Left ventricle myocardium inferior (tissue), 1 donor: ENCODE data around the gene PSMB11. TPM values are rescaled to one million over a fixed set of nuclear protein-coding genes. Genes with fewer than 3 reads are reported as not detected.
A peak's percentile ranks its signal among the peaks of the same experiment; 100 is the strongest.

Source experiments
- DNase-seq: peaks from one replicate; pipeline ENCODE4 v3.0.0-alpha.2; 2020
- H3K27ac ChIP-seq: fragments of 200-600 bp; replicated peaks from 2 replicates; pipeline ENCODE4 v1.8.0; 2021
- H3K27me3 ChIP-seq: fragments of 200-600 bp; 2 replicates; pipeline ENCODE4 v1.8.0; 2021; ENCODE audit warnings: low read depth
- H3K36me3 ChIP-seq: fragments of 200-600 bp; 2 replicates; pipeline ENCODE4 v1.8.0; 2021
- H3K4me1 ChIP-seq: fragments of 200-600 bp; 2 replicates; pipeline ENCODE4 v1.8.0; 2021
- H3K4me3 ChIP-seq: fragments of 200-600 bp; 2 replicates; pipeline ENCODE4 v1.8.0; 2021; ENCODE audit warnings: mild to moderate bottlenecking, moderate library complexity
- H3K9me3 ChIP-seq: fragments of 200-600 bp; replicated peaks from 2 replicates; pipeline ENCODE4 v1.8.0; 2021
- CTCF ChIP-seq: fragments of 200-600 bp; IDR thresholded peaks from 2 replicates; pipeline ENCODE4 v1.8.0; 2021; ENCODE audit warnings: antibody characterized with exemption, mild to moderate bottlenecking, borderline replicate concordance
- intact Hi-C: fragments of 100-400 bp; cut with micrococcal nuclease; formaldehyde crosslinking; loops from one replicate; pipeline ENCODE4 v1.11.0; 2022
- total RNA-seq: library from RNA; stranded (reverse); fragmentation: NEBNext Ultra II Directional; extraction: Animal tissue kit (Norgen Biotek cat#: 25700); gene quantifications from one replicate; pipeline ENCODE4 v1.2.1, GENCODE V29; 2021
- donor health status: DM: no; HTN: yes; CAD: no; lungs with severe emphysema.

PSMB11 gene
- total RNA-seq, 1 donor from 2014 or later, result not detected

GRCh38 chr14:23056956-23057756 lies 15.1 kb downstream of the PSMB11 start, which contains the start of gene CDH24:
Gene CDH24, minus strand, starts transcription at chr14:23057520. Its CDS starts 1,787 bp downstream, at chr14:23055733.
- H3K36me3 ChIP-seq, result peaks cover 38% of the 10 kb centered on the region
- intact Hi-C loops, result loop anchor here (5.0 kb wide), 1 partner anchor 70 kb away; no protein-coding TSS in a partner anchor
- TF ChIP-seq CTCF, result no peak
- H3K9me3 ChIP-seq, result no peaks in the 10 kb centered on the region
- DNase-seq, result peak; percentile 75
- H3K27ac ChIP-seq, result peak within 1 kb of the TSS; percentile 80
- H3K27me3 ChIP-seq, result no peaks in the 10 kb centered on the region
- H3K4me1 ChIP-seq, result peaks cover 34% of the 10 kb centered on the region
- H3K4me3 ChIP-seq, result peak within 1 kb of the TSS; percentile 84

- peaks cover 46% of the 10 kb centered on the region for H3K36me3 ChIP-seq
- intact Hi-C loops, result loop anchor here (5.0 kb wide), 1 partner anchor 71 kb away; no protein-coding TSS in a partner anchor
- H3K4me1 ChIP-seq, result peaks cover 42% of the 10 kb centered on the region
- no peaks in the 10 kb centered on the region for H3K27me3 ChIP-seq
- no peaks in the 10 kb centered on the region for H3K9me3 ChIP-seq
- DNase-seq, result peak; percentile 86
- H3K4me3 ChIP-seq, result peak overlapping the region; percentile 84
- peak overlapping the region; percentile 80 for H3K27ac ChIP-seq
- peak; percentile 97 for TF ChIP-seq CTCF
Measured at GRCh38 chr14:23057757-23058653, 16.0 kb downstream of the PSMB11 start.

GRCh38 chr14:23058654-23059504 lies 16.9 kb downstream of the PSMB11 start:
- no peak for TF ChIP-seq CTCF
- Histone ChIP-seq H3K27me3 (no peaks in the 10 kb centered on the region), H3K36me3 (peaks cover 55% of the 10 kb centered on the region), H3K4me1 (peaks cover 42% of the 10 kb centered on the region), H3K4me3 (no peak overlapping the region), H3K9me3 (no peaks in the 10 kb centered on the region), H3K27ac (peak overlapping the region; percentile 80)
- intact Hi-C loops, result loop anchor here (5.0 kb wide), 1 partner anchor 72 kb away; no protein-coding TSS in a partner anchor
- DNase-seq, result no peak

- Histone ChIP-seq H3K4me3 (no peak overlapping the region), H3K36me3 (peaks cover 73% of the 10 kb centered on the region), H3K9me3 (no peaks in the 10 kb centered on the region), H3K4me1 (peaks cover 38% of the 10 kb centered on the region), H3K27me3 (no peaks in the 10 kb centered on the region), H3K27ac (no peak overlapping the region)
- TF ChIP-seq CTCF, result no peak
- DNase-seq, result no peak
- intact Hi-C loops, result no loop called here
Measured at GRCh38 chr14:23060536-23061260, 18.7 kb downstream of the PSMB11 start.
